Parathyroid adenoma (tissue), 2 donors: Measurements from ENCODE around the gene SPOCK1.

ENCODE experiments used
- H2AFZ ChIP-seq: fragments of 300-600 bp; sonication (generic); one replicate; pipeline ENCODE4 v1.7.0; 2017; ENCODE audit warnings: antibody characterized with exemption, mild to moderate bottlenecking
- H3K27ac ChIP-seq: fragments of 300-600 bp; sonication (generic); one replicate; pipeline ENCODE4 v1.7.0; 2017
- H3K27me3 ChIP-seq: fragments of 300-600 bp; sonication (generic); one replicate; pipeline ENCODE4 v1.7.0; 2017; ENCODE audit warnings: low read length; ENCODE audit not compliant: control insufficient read depth, insufficient read depth
- H3K36me3 ChIP-seq: fragments of 300-600 bp; sonication (generic); one replicate; pipeline ENCODE4 v1.7.0; 2017; ENCODE audit warnings: low read length; ENCODE audit not compliant: control insufficient read depth, insufficient read depth
- H3K4me1 ChIP-seq: fragments of 300-600 bp; sonication (generic); one replicate; pipeline ENCODE4 v1.7.0; 2017; ENCODE audit warnings: control low read depth
- H3K4me2 ChIP-seq: fragments of 300-600 bp; sonication (generic); one replicate; pipeline ENCODE4 v1.7.0; 2017; ENCODE audit warnings: low read length
- H3K4me3 ChIP-seq: fragments of 300-600 bp; sonication (generic); one replicate; pipeline ENCODE4 v1.7.0; 2017; ENCODE audit warnings: low read depth, low read length
- H3K79me2 ChIP-seq: fragments of 300-600 bp; sonication (generic); one replicate; pipeline ENCODE4 v1.7.0; 2017; ENCODE audit warnings: control low read depth
- H3K9ac ChIP-seq: fragments of 300-600 bp; sonication (generic); one replicate; pipeline ENCODE4 v1.7.0; 2017; ENCODE audit warnings: mild to moderate bottlenecking
- H3K9me3 ChIP-seq: fragments of 300-600 bp; sonication (generic); one replicate; pipeline ENCODE4 v1.7.0; 2017; ENCODE audit warnings: low read length; ENCODE audit not compliant: control insufficient read depth
- CTCF ChIP-seq: fragments of 300-600 bp; sonication (generic); IDR thresholded peaks from one replicate; pipeline ENCODE4 v1.7.0; 2017; ENCODE audit warnings: antibody characterized with exemption, mild to moderate bottlenecking
- donor health status: primary hyperparathyroidism.

SPOCK1 gene

DNA sequence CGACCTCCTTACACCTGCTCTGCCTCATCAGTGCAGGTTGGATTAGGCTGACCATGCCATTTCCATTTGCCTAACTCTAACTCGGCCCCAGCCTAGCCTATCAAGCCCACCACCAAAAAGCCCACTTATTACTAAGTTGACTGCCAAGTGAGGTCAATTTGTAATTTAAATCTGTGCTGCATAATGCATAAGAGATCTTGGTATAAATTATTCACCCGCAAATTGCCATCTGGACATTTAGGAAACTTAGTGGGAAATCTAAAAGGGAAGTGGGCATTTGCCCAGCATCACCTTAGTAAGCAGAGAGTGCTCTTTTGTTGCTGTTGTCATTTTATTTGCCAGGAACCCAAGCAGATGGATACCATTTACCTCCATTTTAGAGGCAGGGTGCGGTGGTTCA is 143.0 kb downstream of the SPOCK1 start:
- Histone ChIP-seq H3K9ac (no peak overlapping the region), H3K9me3 (no peaks in the 10 kb centered on the region), H2AFZ (no peak overlapping the region), H3K4me2 (no peak overlapping the region), H3K4me3 (no peak overlapping the region), H3K79me2 (no peaks in the 10 kb centered on the region), H3K27ac (no peak overlapping the region), H3K4me1 (no peaks in the 10 kb centered on the region), H3K27me3 (no peaks in the 10 kb centered on the region), H3K36me3 (no peaks in the 10 kb centered on the region)
- no peak for TF ChIP-seq CTCF

DNA sequence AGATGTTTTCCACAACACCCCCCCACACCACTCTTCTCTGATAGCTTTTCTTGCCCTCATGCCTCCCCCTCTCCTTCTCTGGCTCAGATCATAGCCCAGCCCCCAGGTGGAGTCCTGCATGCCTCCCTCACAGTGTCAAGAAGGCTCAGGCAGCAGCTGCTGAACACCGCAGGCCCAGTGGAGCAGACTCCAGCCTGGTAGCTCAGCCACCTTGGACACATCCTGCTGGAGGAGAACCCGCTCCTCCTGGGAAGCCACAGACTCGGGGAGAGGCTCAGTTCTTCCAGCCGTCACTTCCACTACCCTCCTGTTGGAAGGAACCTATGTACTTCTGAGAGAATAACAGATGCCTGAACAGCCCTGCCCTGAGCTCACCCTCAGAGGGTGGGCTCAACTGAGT is 143.4 kb downstream of the SPOCK1 start:
- Histone ChIP-seq H3K79me2 (no peaks in the 10 kb centered on the region), H3K4me3 (no peak overlapping the region), H3K4me1 (no peaks in the 10 kb centered on the region), H3K36me3 (no peaks in the 10 kb centered on the region), H3K27ac (no peak overlapping the region), H3K4me2 (no peak overlapping the region), H3K27me3 (no peaks in the 10 kb centered on the region), H3K9me3 (no peaks in the 10 kb centered on the region), H3K9ac (no peak overlapping the region), H2AFZ (no peak overlapping the region)
- no peak for TF ChIP-seq CTCF

DNA sequence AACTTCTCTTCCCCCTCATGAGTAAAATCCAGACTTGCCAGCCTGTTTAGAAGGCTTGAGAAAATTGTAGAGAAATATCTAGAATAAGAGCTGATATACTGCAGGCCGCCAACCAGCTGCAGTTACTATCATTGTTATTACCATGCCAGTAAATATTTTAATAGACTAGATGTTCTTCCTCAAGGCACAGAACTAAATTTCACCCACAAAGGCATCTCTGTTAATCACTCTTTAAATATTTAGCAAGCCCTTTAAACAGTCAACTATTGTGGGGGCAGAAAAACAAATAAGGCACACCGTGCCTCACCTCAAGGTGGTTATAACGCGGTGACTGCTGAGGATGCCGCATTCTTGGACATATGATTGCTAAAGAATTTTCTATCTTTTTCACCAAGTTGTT is 147.0 kb downstream of the SPOCK1 start:
- TF ChIP-seq CTCF: no peak
- Histone ChIP-seq H3K36me3 (no peaks in the 10 kb centered on the region), H3K9me3 (no peaks in the 10 kb centered on the region), H3K9ac (no peak overlapping the region), H3K4me1 (no peaks in the 10 kb centered on the region), H3K4me2 (no peak overlapping the region), H2AFZ (no peak overlapping the region), H3K4me3 (no peak overlapping the region), H3K27ac (no peak overlapping the region), H3K27me3 (no peaks in the 10 kb centered on the region), H3K79me2 (no peaks in the 10 kb centered on the region)

- H3K9ac ChIP-seq: no peak overlapping the region
- H3K4me2 ChIP-seq: no peak overlapping the region
- no peak overlapping the region for H3K27ac ChIP-seq
- H3K4me3 ChIP-seq: no peak overlapping the region
- no peaks in the 10 kb centered on the region for H3K9me3 ChIP-seq
- no peaks in the 10 kb centered on the region for H3K79me2 ChIP-seq
- TF ChIP-seq CTCF: no peak
- H3K4me1 ChIP-seq: no peaks in the 10 kb centered on the region
- H2AFZ ChIP-seq: no peak overlapping the region
- no peaks in the 10 kb centered on the region for H3K27me3 ChIP-seq
- H3K36me3 ChIP-seq: no peaks in the 10 kb centered on the region
Measured at GRCh38 chr5:137350791-137351190, 148.3 kb downstream of the SPOCK1 start.

- H3K27me3 ChIP-seq: no peaks in the 10 kb centered on the region
- no peaks in the 10 kb centered on the region for H3K4me1 ChIP-seq
- H3K27ac ChIP-seq: no peak overlapping the region
- no peak overlapping the region for H3K4me3 ChIP-seq
- H3K4me2 ChIP-seq: no peak overlapping the region
- no peak for TF ChIP-seq CTCF
- H2AFZ ChIP-seq: no peak overlapping the region
- H3K79me2 ChIP-seq: no peaks in the 10 kb centered on the region
- H3K9ac ChIP-seq: no peak overlapping the region
- no peaks in the 10 kb centered on the region for H3K36me3 ChIP-seq
- no peaks in the 10 kb centered on the region for H3K9me3 ChIP-seq
Measured at GRCh38 chr5:137348759-137349158, 150.4 kb downstream of the SPOCK1 start.
